HEK293 (cell line): ENCODE results near the gene HELLS.

ENCODE experiments used
- HOXA7 ChIP-seq: sonication (generic); formaldehyde crosslinking; IDR thresholded peaks from 2 replicates; pipeline ENCODE4 v1.8.1; 2022; ENCODE audit warnings: missing genetic modification reagents, borderline replicate concordance
- REPIN1 ChIP-seq: fragments of 450-650 bp; formaldehyde crosslinking; IDR thresholded peaks from 2 replicates; pipeline ENCODE4 v1.5.1; 2017; ENCODE audit warnings: missing biosample characterization, missing genetic modification characterization, low read depth
- ZBTB7A ChIP-seq: fragments of 450-650 bp; formaldehyde crosslinking; IDR thresholded peaks from 2 replicates; pipeline ENCODE4 v1.5.1; 2016; ENCODE audit warnings: low read depth, missing biosample characterization, missing genetic modification characterization
- ZNF155 ChIP-seq: fragments of 450-650 bp; formaldehyde crosslinking; IDR thresholded peaks from 2 replicates; pipeline ENCODE4 v1.5.1; 2016; ENCODE audit warnings: missing biosample characterization, missing genetic modification characterization
- ZNF19 ChIP-seq: fragments of 450-650 bp; formaldehyde crosslinking; IDR thresholded peaks from 2 replicates; pipeline ENCODE4; 2016; ENCODE audit warnings: missing biosample characterization, missing genetic modification characterization, low read depth
- ZNF24 ChIP-seq: fragments of 450-650 bp; formaldehyde crosslinking; IDR thresholded peaks from 2 replicates; pipeline ENCODE4 v1.5.1; 2016; ENCODE audit warnings: missing biosample characterization, missing genetic modification characterization
- ZNF274 ChIP-seq, 2 experiments: fragments of 200-500 bp in 1 of 2; fragments of 450-650 bp in 1 of 2; sonication (Bioruptor generic) in 1 of 2; formaldehyde crosslinking in 1 of 2; IDR thresholded peaks; 2 replicates each; pipeline versions ENCODE4 v1.5.1 to v1.6.1; 2014 to 2016; ENCODE audit warnings: borderline replicate concordance in 1 of 2, inconsistent platforms in 1 of 2, low read length in 1 of 2, missing biosample characterization in 1 of 2, missing genetic modification characterization in 1 of 2
- ZNF37A ChIP-seq: fragments of 450-650 bp; IDR thresholded peaks from 2 replicates; pipeline ENCODE4 v1.5.1; 2018; ENCODE audit warnings: missing biosample characterization, missing genetic modification characterization
- ZNF621 ChIP-seq: fragments of 450-650 bp; formaldehyde crosslinking; IDR thresholded peaks from 2 replicates; pipeline ENCODE4 v1.5.1; 2017; ENCODE audit warnings: missing biosample characterization, missing genetic modification characterization
- ZNF76 ChIP-seq: fragments of 450-650 bp; formaldehyde crosslinking; IDR thresholded peaks from 2 replicates; pipeline ENCODE4; 2016; ENCODE audit warnings: low read depth, missing biosample characterization, missing genetic modification characterization, borderline replicate concordance
- ZNF837 ChIP-seq: fragments of 450-650 bp; formaldehyde crosslinking; IDR thresholded peaks from 2 replicates; pipeline ENCODE4 v1.5.1; 2016; ENCODE audit warnings: missing biosample characterization, missing genetic modification characterization
- TF ChIP-seq, protein P1 (sequence below): fragments of 450-650 bp; formaldehyde crosslinking; IDR thresholded peaks from 2 replicates; pipeline ENCODE4 v1.5.1; 2016; ENCODE audit warnings: missing biosample characterization, missing genetic modification characterization
- TF ChIP-seq, protein P2 (sequence below): fragments of 450-650 bp; formaldehyde crosslinking; IDR thresholded peaks from 2 replicates; pipeline ENCODE4 v1.5.1; 2016; ENCODE audit warnings: missing biosample characterization, missing genetic modification characterization
- TF ChIP-seq, protein P3 (sequence below): sonication (generic); formaldehyde crosslinking; IDR thresholded peaks from 2 replicates; pipeline ENCODE4 v1.8.1; 2022; ENCODE audit warnings: mild to moderate bottlenecking, moderate library complexity, missing genetic modification reagents

DNA sequence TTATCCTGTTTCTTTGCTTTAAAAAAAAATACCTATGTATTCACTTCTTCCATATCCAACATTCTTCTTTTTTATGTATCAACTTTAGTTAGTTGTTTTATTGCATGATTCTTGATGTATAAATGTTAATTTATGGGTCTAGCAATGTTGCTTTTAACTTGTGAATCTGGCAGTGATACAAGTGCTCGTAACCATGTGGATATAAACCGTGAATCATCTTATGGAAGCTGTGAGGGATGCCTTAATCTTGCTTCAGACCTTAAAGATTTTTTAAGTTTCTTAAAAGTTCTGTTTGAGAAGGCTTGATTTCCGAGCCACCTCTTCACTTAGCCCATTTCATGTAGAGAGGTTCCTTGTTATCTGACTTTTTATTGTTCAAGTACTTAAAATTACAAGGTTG, 25.9 kb downstream of the HELLS start:
- TF ChIP-seq, protein P1, sequence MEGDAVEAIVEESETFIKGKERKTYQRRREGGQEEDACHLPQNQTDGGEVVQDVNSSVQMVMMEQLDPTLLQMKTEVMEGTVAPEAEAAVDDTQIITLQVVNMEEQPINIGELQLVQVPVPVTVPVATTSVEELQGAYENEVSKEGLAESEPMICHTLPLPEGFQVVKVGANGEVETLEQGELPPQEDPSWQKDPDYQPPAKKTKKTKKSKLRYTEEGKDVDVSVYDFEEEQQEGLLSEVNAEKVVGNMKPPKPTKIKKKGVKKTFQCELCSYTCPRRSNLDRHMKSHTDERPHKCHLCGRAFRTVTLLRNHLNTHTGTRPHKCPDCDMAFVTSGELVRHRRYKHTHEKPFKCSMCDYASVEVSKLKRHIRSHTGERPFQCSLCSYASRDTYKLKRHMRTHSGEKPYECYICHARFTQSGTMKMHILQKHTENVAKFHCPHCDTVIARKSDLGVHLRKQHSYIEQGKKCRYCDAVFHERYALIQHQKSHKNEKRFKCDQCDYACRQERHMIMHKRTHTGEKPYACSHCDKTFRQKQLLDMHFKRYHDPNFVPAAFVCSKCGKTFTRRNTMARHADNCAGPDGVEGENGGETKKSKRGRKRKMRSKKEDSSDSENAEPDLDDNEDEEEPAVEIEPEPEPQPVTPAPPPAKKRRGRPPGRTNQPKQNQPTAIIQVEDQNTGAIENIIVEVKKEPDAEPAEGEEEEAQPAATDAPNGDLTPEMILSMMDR (tag by site-specific recombination): no peak
- TF ChIP-seq HOXA7 (no peak), ZNF24 (tag by site-specific recombination) (no peak), ZNF155 (tag by site-specific recombination) (no peak), REPIN1 (tag by site-specific recombination) (no peak), ZNF621 (tag by site-specific recombination) (no peak), ZNF76 (no peak), ZNF37A (no peak), ZNF274 (IDR thresholded peaks at IDR 0.05; ENCODE audit: low read length) (no peak), ZNF274 (tag by site-specific recombination; IDR thresholded peaks at IDR 0.05; ENCODE audit: borderline replicate concordance) (no peak), ZNF837 (tag by site-specific recombination) (no peak), ZBTB7A (tag by site-specific recombination) (no peak), ZNF19 (tag by site-specific recombination) (no peak)
- TF ChIP-seq, protein P2, sequence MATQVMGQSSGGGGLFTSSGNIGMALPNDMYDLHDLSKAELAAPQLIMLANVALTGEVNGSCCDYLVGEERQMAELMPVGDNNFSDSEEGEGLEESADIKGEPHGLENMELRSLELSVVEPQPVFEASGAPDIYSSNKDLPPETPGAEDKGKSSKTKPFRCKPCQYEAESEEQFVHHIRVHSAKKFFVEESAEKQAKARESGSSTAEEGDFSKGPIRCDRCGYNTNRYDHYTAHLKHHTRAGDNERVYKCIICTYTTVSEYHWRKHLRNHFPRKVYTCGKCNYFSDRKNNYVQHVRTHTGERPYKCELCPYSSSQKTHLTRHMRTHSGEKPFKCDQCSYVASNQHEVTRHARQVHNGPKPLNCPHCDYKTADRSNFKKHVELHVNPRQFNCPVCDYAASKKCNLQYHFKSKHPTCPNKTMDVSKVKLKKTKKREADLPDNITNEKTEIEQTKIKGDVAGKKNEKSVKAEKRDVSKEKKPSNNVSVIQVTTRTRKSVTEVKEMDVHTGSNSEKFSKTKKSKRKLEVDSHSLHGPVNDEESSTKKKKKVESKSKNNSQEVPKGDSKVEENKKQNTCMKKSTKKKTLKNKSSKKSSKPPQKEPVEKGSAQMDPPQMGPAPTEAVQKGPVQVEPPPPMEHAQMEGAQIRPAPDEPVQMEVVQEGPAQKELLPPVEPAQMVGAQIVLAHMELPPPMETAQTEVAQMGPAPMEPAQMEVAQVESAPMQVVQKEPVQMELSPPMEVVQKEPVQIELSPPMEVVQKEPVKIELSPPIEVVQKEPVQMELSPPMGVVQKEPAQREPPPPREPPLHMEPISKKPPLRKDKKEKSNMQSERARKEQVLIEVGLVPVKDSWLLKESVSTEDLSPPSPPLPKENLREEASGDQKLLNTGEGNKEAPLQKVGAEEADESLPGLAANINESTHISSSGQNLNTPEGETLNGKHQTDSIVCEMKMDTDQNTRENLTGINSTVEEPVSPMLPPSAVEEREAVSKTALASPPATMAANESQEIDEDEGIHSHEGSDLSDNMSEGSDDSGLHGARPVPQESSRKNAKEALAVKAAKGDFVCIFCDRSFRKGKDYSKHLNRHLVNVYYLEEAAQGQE (tag by site-specific recombination): no peak
- TF ChIP-seq, protein P3, sequence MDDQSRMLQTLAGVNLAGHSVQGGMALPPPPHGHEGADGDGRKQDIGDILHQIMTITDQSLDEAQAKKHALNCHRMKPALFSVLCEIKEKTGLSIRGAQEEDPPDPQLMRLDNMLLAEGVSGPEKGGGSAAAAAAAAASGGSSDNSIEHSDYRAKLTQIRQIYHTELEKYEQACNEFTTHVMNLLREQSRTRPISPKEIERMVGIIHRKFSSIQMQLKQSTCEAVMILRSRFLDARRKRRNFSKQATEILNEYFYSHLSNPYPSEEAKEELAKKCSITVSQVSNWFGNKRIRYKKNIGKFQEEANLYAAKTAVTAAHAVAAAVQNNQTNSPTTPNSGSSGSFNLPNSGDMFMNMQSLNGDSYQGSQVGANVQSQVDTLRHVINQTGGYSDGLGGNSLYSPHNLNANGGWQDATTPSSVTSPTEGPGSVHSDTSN (CRISPR knock-in tag): no peak
